CD14-positive monocyte (primary cell): ENCODE data around the gene SEMA5B. TPM values are rescaled to one million over a fixed set of nuclear protein-coding genes. Genes with fewer than 3 reads are reported as not detected.

ENCODE experiments used
- DNase-seq, 3 donors: peaks; one replicate each; pipeline ENCODE4 v3.0.0-alpha.2; 2011 to 2022
- H2AFZ ChIP-seq: 2 replicates; pipeline ENCODE4 v1.6.0; 2012; ENCODE audit warnings: mild to moderate bottlenecking, low read depth, low read length, inconsistent platforms; ENCODE audit not compliant: insufficient read depth, poor library complexity, severe bottlenecking
- H3K27ac ChIP-seq, 2 donors: 1 replicate in 1 of 2; 2 replicates in 1 of 2; pipeline ENCODE4 v1.5.1; 2012 to 2013; ENCODE audit warnings: low read length in 2 of 2, control low read depth in 1 of 2, inconsistent platforms in 1 of 2, low read depth in 1 of 2, mild to moderate bottlenecking in 1 of 2
- H3K27me3 ChIP-seq, 2 donors: one replicate each; pipeline versions ENCODE4 v1.6.0 to v1.6.1; 2011 to 2013; ENCODE audit warnings: low read length in 2 of 2; ENCODE audit not compliant: control insufficient read depth in 2 of 2, insufficient read depth in 2 of 2
- H3K36me3 ChIP-seq, 2 donors: replicated peaks in 1 of 2; 1 replicate in 1 of 2; 2 replicates in 1 of 2; pipeline versions ENCODE4 v1.5.1 to v1.6.1; 2012 to 2013; ENCODE audit warnings: low read length in 2 of 2, control low read depth in 1 of 2, inconsistent platforms in 1 of 2, mild to moderate bottlenecking in 1 of 2; ENCODE audit not compliant: insufficient read depth in 2 of 2, control insufficient read depth in 1 of 2
- H3K4me1 ChIP-seq, 2 donors: 1 replicate in 1 of 2; 2 replicates in 1 of 2; pipeline versions ENCODE4 v1.5.1 to v1.6.1; 2012 to 2013; ENCODE audit warnings: low read length in 2 of 2, control low read depth in 1 of 2, inconsistent platforms in 1 of 2, mild to moderate bottlenecking in 1 of 2, moderate library complexity in 1 of 2; ENCODE audit not compliant: insufficient read depth in 2 of 2, control insufficient read depth in 1 of 2
- H3K4me2 ChIP-seq: replicated peaks from 2 replicates; pipeline ENCODE3; 2012; ENCODE audit warnings: low read length, moderate library complexity, mild to moderate bottlenecking; ENCODE audit not compliant: poor library complexity, severe bottlenecking; ENCODE audit errors: extremely low read depth
- H3K4me3 ChIP-seq, 3 experiments: fragments of 200-600 bp in 1 of 3; sonication (generic) in 1 of 3; replicated peaks in 1 of 3; 1 replicate in 2 of 3; 2 replicates in 1 of 3; pipeline ENCODE4 v1.5.1; 2011 to 2013; ENCODE audit warnings: low read length in 3 of 3, mild to moderate bottlenecking in 3 of 3, control low read depth in 2 of 3, low read depth in 2 of 3, inconsistent platforms in 1 of 3, moderate library complexity in 1 of 3
- H3K79me2 ChIP-seq: 2 replicates; pipeline ENCODE4 v1.6.0; 2012; ENCODE audit warnings: mild to moderate bottlenecking, control low read depth, inconsistent platforms, low read length, moderate library complexity; ENCODE audit not compliant: insufficient read depth
- H3K9ac ChIP-seq: 2 replicates; pipeline ENCODE4 v1.6.0; 2017; ENCODE audit warnings: low read length, mild to moderate bottlenecking; ENCODE audit not compliant: insufficient read depth, poor library complexity, severe bottlenecking
- H3K9me3 ChIP-seq, 2 donors: replicated peaks in 1 of 2; 1 replicate in 1 of 2; 2 replicates in 1 of 2; pipeline versions ENCODE4 v1.5.1 to v1.6.1; 2012 to 2013; ENCODE audit warnings: low read length in 2 of 2, control low read depth in 1 of 2; ENCODE audit not compliant: control insufficient read depth in 1 of 2, insufficient read depth in 1 of 2
- H4K20me1 ChIP-seq: 2 replicates; pipeline ENCODE4 v1.6.0; 2012; ENCODE audit warnings: mild to moderate bottlenecking, low read length, control low read depth, moderate library complexity; ENCODE audit not compliant: insufficient read depth
- H3K27ac Mint-ChIP-seq, 7 donors: one replicate each; pipeline ENCODE4 v1.8.0; 2020; ENCODE audit warnings: mild to moderate bottlenecking in 7 of 7, mixed read lengths in 7 of 7, moderate library complexity in 6 of 7, inconsistent platforms in 2 of 7
- H3K27me3 Mint-ChIP-seq, 3 donors: one replicate each; pipeline ENCODE4 v1.8.0; 2021 to 2022; ENCODE audit warnings: low read depth in 3 of 3, mild to moderate bottlenecking in 3 of 3, mixed read lengths in 3 of 3, moderate library complexity in 3 of 3, inconsistent platforms in 1 of 3
- H3K36me3 Mint-ChIP-seq, 2 donors: one replicate each; pipeline ENCODE4 v1.8.0; 2020; ENCODE audit warnings: mixed read lengths in 2 of 2, inconsistent platforms in 1 of 2, mild to moderate bottlenecking in 1 of 2
- H3K4me1 Mint-ChIP-seq: one replicate; pipeline ENCODE4 v1.8.0; 2020; ENCODE audit warnings: mild to moderate bottlenecking, mixed read lengths
- H3K4me3 Mint-ChIP-seq, 2 donors: one replicate each; pipeline ENCODE4 v1.8.0; 2020; ENCODE audit warnings: mild to moderate bottlenecking in 2 of 2, mixed read lengths in 2 of 2, moderate library complexity in 1 of 2
- H3K9me3 Mint-ChIP-seq, 7 donors: one replicate each; pipeline ENCODE4 v1.8.0; 2020 to 2022; ENCODE audit warnings: mixed read lengths in 7 of 7, mild to moderate bottlenecking in 6 of 7, moderate library complexity in 6 of 7, inconsistent platforms in 2 of 7
- CTCF ChIP-seq: fragments of 200-600 bp; IDR thresholded peaks from one replicate; pipeline ENCODE4 v1.8.0; 2022; ENCODE audit warnings: antibody characterized with exemption, mild to moderate bottlenecking
- WGBS: methylation state at CpG from one replicate; pipeline ENCODE4 v1.1.5; 2013; ENCODE audit warnings: missing lambda C conversion rate; ENCODE audit not compliant: insufficient coverage; 5-methylcytosine and 5-hydroxymethylcytosine counted together
- intact Hi-C, 2 donors: fragments of 100-400 bp; cut with micrococcal nuclease; formaldehyde crosslinking; loops; one replicate each; pipeline versions ENCODE4 v1.15.0 to v1.15.1; 2023
- polyA plus RNA-seq, 3 donors: library from polyadenylated mRNA; depleted of rRNA in 1 of 3; unstranded in 2 of 3; stranded (reverse) in 1 of 3; fragments of 300-500 nt in 2 of 3; fragments of >200 nt in 1 of 3; fragmentation: Illumina TruSeq in 2 of 3; gene quantifications; 1 replicate in 2 of 3; 2 replicates in 1 of 3; pipeline ENCODE4 v1.2.3, GENCODE V29; 2012 to 2021

SEMA5B gene
- polyA plus RNA-seq, 3 donors: not detected

- H3K4me3 Mint-ChIP-seq: no peak overlapping the region
- no peak overlapping the region for H3K4me2 ChIP-seq
- H3K27me3 Mint-ChIP-seq: peaks cover 32 to 54% (median 35%) of the 10 kb centered on the region in 3 donors
Observed at GRCh38 chr3:122916580-122916979, 111.0 kb downstream of the SEMA5B start.

GRCh38 chr3:122916084-122916483 is 111.5 kb downstream of the SEMA5B start:
- peaks cover 4 to 53% of the 10 kb centered on the region in 2 donors for H3K27me3 ChIP-seq
- H4K20me1 ChIP-seq: no peaks in the 10 kb centered on the region
- no CpG with 5 or more reads among the region's 4 CpGs for WGBS
- no peaks in the 10 kb centered on the region for H3K36me3 ChIP-seq
- no peak overlapping the region for H3K4me3 ChIP-seq
- TF ChIP-seq CTCF: no peak
- no peak overlapping the region for H3K27ac Mint-ChIP-seq
- H3K4me3 Mint-ChIP-seq: no peak overlapping the region
- H3K9me3 ChIP-seq: no peaks in the 10 kb centered on the region
- H3K4me1 ChIP-seq: no peaks in the 10 kb centered on the region
- intact Hi-C loops: no loop called here
- no peaks in the 10 kb centered on the region for H3K36me3 Mint-ChIP-seq
- no peak overlapping the region for H3K27ac ChIP-seq
- no peak overlapping the region for H3K4me2 ChIP-seq
- peaks cover 0 to 4% (median 0%) of the 10 kb centered on the region in 7 donors for H3K9me3 Mint-ChIP-seq
- H2AFZ ChIP-seq: no peak overlapping the region
- H3K27me3 Mint-ChIP-seq: peaks cover 31 to 57% (median 32%) of the 10 kb centered on the region in 3 donors
- no peak overlapping the region for H3K9ac ChIP-seq
- H3K4me1 Mint-ChIP-seq: no peaks in the 10 kb centered on the region
- no peaks in the 10 kb centered on the region for H3K79me2 ChIP-seq
- no peak for DNase-seq

More at GRCh38 chr3:122916580-122916979, 111.0 kb downstream of the SEMA5B start:
- H3K9me3 ChIP-seq: no peaks in the 10 kb centered on the region
- no peaks in the 10 kb centered on the region for H3K79me2 ChIP-seq
- Mint-ChIP-seq H3K36me3 (no peaks in the 10 kb centered on the region), H3K9me3 (peaks cover 0 to 4% (median 0%) of the 10 kb centered on the region in 7 donors), H3K4me1 (no peaks in the 10 kb centered on the region), H3K27ac (no peak overlapping the region)
- no peak for TF ChIP-seq CTCF
- H3K4me1 ChIP-seq: peaks cover 0 to 2% of the 10 kb centered on the region in 2 donors
- H3K9ac ChIP-seq: no peak overlapping the region
- intact Hi-C loops: no loop called here
- no peaks in the 10 kb centered on the region for H3K36me3 ChIP-seq
- no CpG with 5 or more reads among the region's 6 CpGs for WGBS
- DNase-seq: no peak
- H3K4me3 ChIP-seq: no peak overlapping the region
- peaks cover 8 to 57% of the 10 kb centered on the region in 2 donors for H3K27me3 ChIP-seq
- H2AFZ ChIP-seq: no peak overlapping the region
- H4K20me1 ChIP-seq: no peaks in the 10 kb centered on the region
- H3K27ac ChIP-seq: no peak overlapping the region
